A673 (cell line): ENCODE measurements around the gene RNF31.

ENCODE experiments used
- CTCF ChIP-seq: fragments of 300-800, 200-600 bp; sonication (generic); conservative IDR thresholded peaks from 2 replicates; pipeline ENCODE4 v1.5.1; 2017; ENCODE audit warnings: low read depth, mild to moderate bottlenecking, antibody characterized with exemption, low read length, moderate library complexity, mixed read lengths
- EZH2 ChIP-seq: fragments of 200-600 bp; sonication (generic); IDR thresholded peaks from 2 replicates; pipeline ENCODE4 v1.6.1; 2017; ENCODE audit warnings: borderline replicate concordance, low read depth, mild to moderate bottlenecking, mixed read lengths, antibody characterized with exemption, low read length; ENCODE audit not compliant: poor library complexity, severe bottlenecking

- TF ChIP-seq EZH2 = no peak
- no peak for TF ChIP-seq CTCF
These were observed 4.2 kb downstream of the RNF31 start for GRCh38 chr14:24151404-24152080.
